ENCODE results near the gene PCCA.
"Not testable (repeated sequence)": the region's sequence is repeated elsewhere in the genome, so short reads cannot be mapped to it uniquely, and the experiment has no call there.

PCCA gene

GRCh38 chr13:100573121-100573520 is 484.2 kb downstream of the PCCA start:
- intact Hi-C loops (cut with DNase I; ENCODE audit: low total_unique reads), result no loop called here
- TF ChIP-seq CTCF (IDR thresholded peaks at IDR 0.05), result peak; percentile 42 to 50
- peak; percentile 61 to 72 for DNase-seq

GRCh38 chr13:100577239-100577638 is 488.3 kb downstream of the PCCA start:
- intact Hi-C loops (cut with DNase I; ENCODE audit: low total_unique reads); DNase-seq: not testable (repeated sequence)

More at GRCh38 chr13:100573121-100573520, 484.2 kb downstream of the PCCA start:
- no peaks in the 10 kb centered on the region for H3K4me1 ChIP-seq
- H3K27ac ChIP-seq, result no peak overlapping the region
- H3K9me3 ChIP-seq, result no peaks in the 10 kb centered on the region
- H3K36me3 ChIP-seq, result no peaks in the 10 kb centered on the region
- no peaks in the 10 kb centered on the region for H3K27me3 ChIP-seq
- no peak overlapping the region for H3K4me3 ChIP-seq

More at GRCh38 chr13:100577239-100577638, 488.3 kb downstream of the PCCA start:
- not testable (repeated sequence) for H3K4me3 ChIP-seq, H3K9me3 ChIP-seq, H3K27me3 ChIP-seq, H3K4me1 ChIP-seq, H3K27ac ChIP-seq
- peaks cover 0 to 13% (median 0%) of the 10 kb centered on the region in 3 donors for H3K36me3 ChIP-seq
